DMS 273 treated with DMSO at 0.1 percent for 48 hours (cell line): ENCODE data around the gene HIC2.
"Not testable (repeated sequence)": the region's sequence is repeated elsewhere in the genome, so short reads cannot be mapped to it uniquely, and the experiment has no call there.

ENCODE experiments used
- DNase-seq: peaks from one replicate; lab custom pipeline; 2025; lab: John Stamatoyannopoulos, UW

Gene HIC2

GRCh38 chr22:21449531-21450319, 32.6 kb downstream of the HIC2 start:
- DNase-seq, result no peak

- DNase-seq, result no peak
Measured at GRCh38 chr22:21450320-21450831, 33.2 kb downstream of the HIC2 start.

GRCh38 chr22:21450858-21451353, 33.7 kb downstream of the HIC2 start:
- no peak for DNase-seq

GRCh38 chr22:21451545-21452520, 34.7 kb downstream of the HIC2 start:
- DNase-seq, result no peak

- DNase-seq, result not testable (repeated sequence)
Measured at GRCh38 chr22:21452666-21453065, 35.5 kb downstream of the HIC2 start.

- DNase-seq, result not testable (repeated sequence)
Measured at GRCh38 chr22:21454998-21455333, 37.8 kb downstream of the HIC2 start.

- DNase-seq, result no peak
Measured at GRCh38 chr22:21455334-21456089, 38.3 kb downstream of the HIC2 start.

GRCh38 chr22:21457023-21457787, 40.0 kb downstream of the HIC2 start:
- DNase-seq, result no peak

- not testable (repeated sequence) for DNase-seq
Measured at GRCh38 chr22:21462672-21463071, 45.5 kb downstream of the HIC2 start.

GRCh38 chr22:21467337-21468193, 50.4 kb downstream of the HIC2 start, which contains the start of gene TMEM191C:
Gene TMEM191C (plus strand): TSS chr22:21467387. CDS start chr22:21467460, 73 bp downstream.
- DNase-seq, result not testable (repeated sequence)

- not testable (repeated sequence) for DNase-seq
Measured at GRCh38 chr22:21468194-21469096, 51.3 kb downstream of the HIC2 start.

- not testable (repeated sequence) for DNase-seq
Measured at GRCh38 chr22:21469097-21469994, 52.2 kb downstream of the HIC2 start.

- DNase-seq, result not testable (repeated sequence)
Measured at GRCh38 chr22:21472984-21473383, 55.8 kb downstream of the HIC2 start.

GRCh38 chr22:21473664-21474063, 56.5 kb downstream of the HIC2 start:
- DNase-seq, result not testable (repeated sequence)

- DNase-seq, result not testable (repeated sequence)
Measured at GRCh38 chr22:21484039-21484438, 66.9 kb downstream of the HIC2 start.

- DNase-seq, result not testable (repeated sequence)
Measured at GRCh38 chr22:21487723-21488122, 70.6 kb downstream of the HIC2 start.

GRCh38 chr22:21489149-21489680, 72.0 kb downstream of the HIC2 start:
- DNase-seq, result not testable (repeated sequence)
